Measurements from ENCODE around the gene CAMTA1. TPM values are rescaled to one million over a fixed set of nuclear protein-coding genes. Genes with fewer than 3 reads are reported as not detected.

The CAMTA1 gene
- total RNA-seq, 6 experiments from 2014 or later: 78.1 to 96.6 (median 86.1) TPM

- no peak overlapping the region for H3K27ac Mint-ChIP-seq
- no peak overlapping the region for H3K4me3 Mint-ChIP-seq
- H3K36me3 Mint-ChIP-seq (ENCODE audit: low read depth): peaks cover 7% of the 10 kb centered on the region; the same call in 1 of the 2 replicates
- peaks cover 5% of the 10 kb centered on the region; the same call in 1 of the 2 replicates for H3K9me3 Mint-ChIP-seq
- no peaks in the 10 kb centered on the region; the same call in none of the 2 replicates for H3K27me3 Mint-ChIP-seq (ENCODE audit: insufficient read depth)
- TF ChIP-seq CTCF (IDR thresholded peaks at IDR 0.05): no peak
- H3K4me1 Mint-ChIP-seq (ENCODE audit: low read depth): peaks cover 35% of the 10 kb centered on the region
- DNase-seq: no peak
These were observed 751.0 kb downstream of the CAMTA1 start for GRCh38 chr1:7535934-7536878.

GRCh38 chr1:7536891-7537591, 751.8 kb downstream of the CAMTA1 start:
- H3K27me3 Mint-ChIP-seq (ENCODE audit: insufficient read depth): no peaks in the 10 kb centered on the region; the same call in none of the 2 replicates
- no peak overlapping the region for H3K27ac Mint-ChIP-seq
- H3K36me3 Mint-ChIP-seq (ENCODE audit: low read depth): peaks cover 7% of the 10 kb centered on the region; the same call in 1 of the 2 replicates
- no peak overlapping the region for H3K4me3 Mint-ChIP-seq
- peaks cover 35% of the 10 kb centered on the region for H3K4me1 Mint-ChIP-seq (ENCODE audit: low read depth)
- peaks cover 5% of the 10 kb centered on the region; the same call in 1 of the 2 replicates for H3K9me3 Mint-ChIP-seq
- DNase-seq: no peak
- TF ChIP-seq CTCF (IDR thresholded peaks at IDR 0.05): no peak

- Mint-ChIP-seq H3K4me1 (ENCODE audit: low read depth) (peaks cover 35% of the 10 kb centered on the region), H3K36me3 (ENCODE audit: low read depth) (peaks cover 7% of the 10 kb centered on the region; the same call in 1 of the 2 replicates), H3K27me3 (ENCODE audit: insufficient read depth) (no peaks in the 10 kb centered on the region; the same call in none of the 2 replicates), H3K4me3 (no peak overlapping the region), H3K9me3 (peaks cover 5% of the 10 kb centered on the region; the same call in 1 of the 2 replicates), H3K27ac (no peak overlapping the region)
- no peak for TF ChIP-seq CTCF (IDR thresholded peaks at IDR 0.05)
- DNase-seq: peak; percentile 25
These were observed 752.8 kb downstream of the CAMTA1 start for GRCh38 chr1:7538033-7538432.

- TF ChIP-seq CTCF (IDR thresholded peaks at IDR 0.05): no peak
- no peak overlapping the region for H3K4me3 Mint-ChIP-seq
- DNase-seq: no peak
- no peak overlapping the region for H3K27ac Mint-ChIP-seq
- H3K9me3 Mint-ChIP-seq: peaks cover 5% of the 10 kb centered on the region; the same call in 1 of the 2 replicates
- peaks cover 1% of the 10 kb centered on the region for H3K27me3 Mint-ChIP-seq (ENCODE audit: insufficient read depth)
- peaks cover 7% of the 10 kb centered on the region; the same call in 1 of the 2 replicates for H3K36me3 Mint-ChIP-seq (ENCODE audit: low read depth)
- H3K4me1 Mint-ChIP-seq (ENCODE audit: low read depth): peaks cover 31% of the 10 kb centered on the region
These were observed 753.9 kb downstream of the CAMTA1 start for GRCh38 chr1:7538849-7539768.

- TF ChIP-seq CTCF (IDR thresholded peaks at IDR 0.05): peak; percentile 83
- peak; percentile 21 for DNase-seq
- Mint-ChIP-seq H3K4me3 (no peak overlapping the region), H3K27me3 (ENCODE audit: insufficient read depth) (peaks cover 4% of the 10 kb centered on the region), H3K36me3 (ENCODE audit: low read depth) (peaks cover 7% of the 10 kb centered on the region; the same call in 1 of the 2 replicates), H3K4me1 (ENCODE audit: low read depth) (peaks cover 24% of the 10 kb centered on the region), H3K9me3 (peaks cover 5% of the 10 kb centered on the region; the same call in 1 of the 2 replicates), H3K27ac (no peak overlapping the region)
These were observed 754.5 kb downstream of the CAMTA1 start for GRCh38 chr1:7539769-7540175.
